WERI-Rb-1 (cell line): ENCODE results near the gene GON4L.

ENCODE experiments used
- DNase-seq: peaks from one replicate; pipeline ENCODE4 v3.0.0-alpha.2; 2020
- H3K27ac ChIP-seq: fragments of 250-450 bp; sonication (Bioruptor Pico); 2 replicates; pipeline ENCODE4 v1.5.1; 2020; ENCODE audit warnings: mild to moderate bottlenecking, moderate library complexity
- H3K27me3 ChIP-seq: fragments of 250-450 bp; sonication (Bioruptor Pico); 2 replicates; pipeline ENCODE4 v1.5.1; 2021; ENCODE audit warnings: mild to moderate bottlenecking, low read depth, moderate library complexity; ENCODE audit not compliant: insufficient read depth, severe bottlenecking
- H3K36me3 ChIP-seq: fragments of 250-450 bp; sonication (Bioruptor Pico); 2 replicates; pipeline ENCODE4 v1.5.1; 2020; ENCODE audit warnings: mild to moderate bottlenecking, moderate library complexity
- H3K4me3 ChIP-seq: 2 replicates; pipeline ENCODE4 v1.5.1; 2011; ENCODE audit warnings: low read depth, mild to moderate bottlenecking, control low read depth, low read length
- H3K9me3 ChIP-seq: fragments of 250-450 bp; sonication (Bioruptor Pico); 2 replicates; pipeline ENCODE4 v1.5.1; 2021; ENCODE audit warnings: mild to moderate bottlenecking, moderate library complexity; ENCODE audit not compliant: severe bottlenecking
- CTCF ChIP-seq: IDR thresholded peaks from 2 replicates; pipeline ENCODE4 v1.5.1; 2011; ENCODE audit warnings: low read depth, mild to moderate bottlenecking, control low read depth, inconsistent platforms, low read length

The GON4L gene

GRCh38 chr1:155888481-155888880 is 31.5 kb upstream of the GON4L start:
- H3K27me3 ChIP-seq = no peaks in the 10 kb centered on the region
- TF ChIP-seq CTCF = no peak
- H3K4me3 ChIP-seq = no peak overlapping the region
- peaks cover 4% of the 10 kb centered on the region for H3K36me3 ChIP-seq
- H3K9me3 ChIP-seq = no peaks in the 10 kb centered on the region
- no peak for DNase-seq
- H3K27ac ChIP-seq = no peak overlapping the region

GRCh38 chr1:155884982-155885381 is 28.0 kb upstream of the GON4L start:
- no peak for TF ChIP-seq CTCF
- Histone ChIP-seq H3K27ac (no peak overlapping the region), H3K36me3 (peaks cover 28% of the 10 kb centered on the region), H3K4me3 (no peak overlapping the region), H3K27me3 (no peaks in the 10 kb centered on the region), H3K9me3 (no peaks in the 10 kb centered on the region)
- DNase-seq = no peak

- no peak for TF ChIP-seq CTCF
- H3K27me3 ChIP-seq = no peaks in the 10 kb centered on the region
- peaks cover 31% of the 10 kb centered on the region for H3K36me3 ChIP-seq
- DNase-seq = no peak
- H3K9me3 ChIP-seq = no peaks in the 10 kb centered on the region
- no peak overlapping the region for H3K27ac ChIP-seq
- no peak overlapping the region for H3K4me3 ChIP-seq
Measured at GRCh38 chr1:155884031-155884960, 27.3 kb upstream of the GON4L start.

GRCh38 chr1:155882766-155883165 is 25.8 kb upstream of the GON4L start:
- no peak for DNase-seq
- Histone ChIP-seq H3K27me3 (no peaks in the 10 kb centered on the region), H3K27ac (no peak overlapping the region), H3K36me3 (peaks cover 28% of the 10 kb centered on the region), H3K9me3 (no peaks in the 10 kb centered on the region), H3K4me3 (no peak overlapping the region)
- no peak for TF ChIP-seq CTCF

- no peak for DNase-seq
- no peaks in the 10 kb centered on the region for H3K9me3 ChIP-seq
- H3K27ac ChIP-seq = no peak overlapping the region
- H3K27me3 ChIP-seq = no peaks in the 10 kb centered on the region
- TF ChIP-seq CTCF = no peak
- no peak overlapping the region for H3K4me3 ChIP-seq
- H3K36me3 ChIP-seq = peaks cover 27% of the 10 kb centered on the region
Measured at GRCh38 chr1:155882235-155882634, 25.2 kb upstream of the GON4L start.
